K562 (cell line): ENCODE measurements around the gene MAP2K7. TPM values are rescaled to one million over a fixed set of nuclear protein-coding genes. Genes with fewer than 3 reads are reported as not detected.

ENCODE experiments used
- ATAC-seq: fragments of 200-7000 bp; cut with Tn5 transposase; 3 replicates; pipeline ENCODE4 v1.9.1; 2020; ENCODE audit warnings: moderate library complexity
- BruUV-seq: library from RNA; stranded (reverse); fragments of 400-500 nt; replicated peaks from 2 replicates; lab custom pipeline; 2021; lab: Mats Ljungman, UMichigan
- CTCF ChIA-PET: fragments of 300-600 bp; formaldehyde crosslinking; extraction: SDS; loops from one replicate; lab custom pipeline; 2021; ENCODE audit warnings: low intra/inter-chr PET ratio; lab: Yijun Ruan, JAX
- POLR2A ChIA-PET: fragments of 300-600, 350-650 bp; sonication (Branson Sonifier 250); formaldehyde crosslinking; extraction: SDS; loops from one replicate; lab custom pipeline; 2021; ENCODE audit warnings: antibody characterized with exemption, inconsistent platforms; lab: Yijun Ruan, JAX
- DNase-seq, 4 experiments: peaks; one replicate each; pipeline versions ENCODE4 v3.0.0 to v3.0.0-alpha.2; 2011 to 2018; ENCODE audit warnings: low spot score in 3 of 4, mixed read lengths in 3 of 4; ENCODE audit errors: extremely low read depth in 1 of 4
- FAIRE-seq: peaks from 2 replicates; lab custom pipeline; 2011; peaks lifted over from hg19 to GRCh38; lab: Jason Lieb, UNC
- H2AFZ ChIP-seq: 2 replicates; pipeline ENCODE4 v1.6.0; 2011; ENCODE audit warnings: low read depth, low read length, control low read depth, inconsistent platforms
- H3K27ac ChIP-seq: fragments of 200-600 bp; 3 replicates; pipeline ENCODE4 v1.8.0; 2011; ENCODE audit warnings: low read depth, mild to moderate bottlenecking, control low read depth, inconsistent platforms, low read length, moderate library complexity, mixed read lengths; ENCODE audit errors: extremely low read depth
- H3K27me3 ChIP-seq, 2 experiments: fragments of 300-600 bp in 1 of 2; 2 replicates in 1 of 2; 3 replicates in 1 of 2; pipeline versions ENCODE4 v1.6.0 to v1.8.0; 2011; ENCODE audit warnings: inconsistent platforms in 2 of 2, low read length in 2 of 2, mild to moderate bottlenecking in 1 of 2, mixed read lengths in 1 of 2, moderate library complexity in 1 of 2; ENCODE audit not compliant: control insufficient read depth in 2 of 2, insufficient read depth in 2 of 2
- H3K36me3 ChIP-seq: fragments of 300-600 bp; 3 replicates; pipeline ENCODE4 v1.8.0; 2011; ENCODE audit warnings: mild to moderate bottlenecking, low read length, inconsistent platforms; ENCODE audit not compliant: control insufficient read depth, insufficient read depth
- H3K4me1 ChIP-seq, 2 experiments: fragments of 200-600 bp in 1 of 2; replicated peaks in 1 of 2; 2 replicates in 1 of 2; 3 replicates in 1 of 2; pipeline versions ENCODE4 v1.5.1 to v1.8.0; 2011; ENCODE audit warnings: inconsistent platforms in 2 of 2, low read length in 2 of 2, mild to moderate bottlenecking in 1 of 2, mixed read lengths in 1 of 2, moderate library complexity in 1 of 2; ENCODE audit not compliant: control insufficient read depth in 2 of 2, insufficient read depth in 2 of 2
- H3K4me2 ChIP-seq: 2 replicates; pipeline ENCODE4 v1.6.1; 2011; ENCODE audit warnings: low read length, control low read depth, inconsistent platforms, mixed read lengths; ENCODE audit not compliant: insufficient read depth
- H3K4me3 ChIP-seq: fragments of 200-600 bp; sonication (generic), shearing (Covaris generic); 2 replicates; pipeline ENCODE4 v1.5.1; 2016; ENCODE audit warnings: control low read depth, inconsistent platforms
- H3K79me2 ChIP-seq: fragments of 200-600 bp; 3 replicates; pipeline ENCODE4 v1.8.0; 2011; ENCODE audit warnings: low read length, inconsistent platforms; ENCODE audit not compliant: control insufficient read depth, insufficient read depth
- H3K9ac ChIP-seq, 2 experiments: 2 replicates each; pipeline versions ENCODE4 v1.6.0 to v1.6.1; 2011; ENCODE audit warnings: low read depth in 2 of 2, low read length in 2 of 2, control low read depth in 1 of 2, inconsistent platforms in 1 of 2, mild to moderate bottlenecking in 1 of 2, mixed read lengths in 1 of 2; ENCODE audit not compliant: insufficient read depth in 1 of 2
- H3K9me1 ChIP-seq: one replicate; pipeline ENCODE4 v1.6.0; 2011; ENCODE audit warnings: inconsistent platforms, mild to moderate bottlenecking, low read length, moderate library complexity; ENCODE audit not compliant: control insufficient read depth, insufficient read depth
- H3K9me3 ChIP-seq: replicated peaks from 2 replicates; pipeline ENCODE4 v1.5.1; 2011; ENCODE audit warnings: low read depth, low read length, inconsistent platforms; ENCODE audit not compliant: control insufficient read depth, insufficient read depth
- H4K20me1 ChIP-seq: replicated peaks from 2 replicates; pipeline ENCODE4 v1.6.1; 2011; ENCODE audit warnings: low read length, inconsistent platforms, mixed read lengths; ENCODE audit not compliant: control insufficient read depth, insufficient read depth
- HNRNPH1 ChIP-seq: fragments of 200-400 bp; formaldehyde crosslinking; optimal IDR thresholded peaks from 2 replicates; pipeline ENCODE3; 2017; ENCODE audit warnings: low read depth, mild to moderate bottlenecking, low read length, moderate library complexity
- HOXB6 ChIP-seq: fragments of 250-450 bp; sonication (Bioruptor Pico); IDR thresholded peaks from 2 replicates; pipeline ENCODE4 v1.5.1; 2022; ENCODE audit warnings: mild to moderate bottlenecking, borderline replicate concordance
- JUN ChIP-seq, 2 experiments: sonication (generic) in 1 of 2; formaldehyde crosslinking in 1 of 2; IDR thresholded peaks; 2 replicates each; pipeline versions ENCODE4 v1.6.1 to v1.8.0; 2012 to 2022; ENCODE audit warnings: borderline replicate concordance in 2 of 2, mild to moderate bottlenecking in 2 of 2, improper control_type of control experiment in 1 of 2, low read depth in 1 of 2, low read length in 1 of 2, missing genetic modification reagents in 1 of 2
- JUND ChIP-seq, 2 experiments: IDR thresholded peaks; 2 replicates in 1 of 2; 3 replicates in 1 of 2; pipeline ENCODE4 v1.6.1; 2011; ENCODE audit warnings: borderline replicate concordance in 2 of 2, low read depth in 2 of 2, low read length in 2 of 2, improper control_type of control experiment in 1 of 2, missing biosample characterization in 1 of 2, missing genetic modification characterization in 1 of 2, missing genetic modification reagents in 1 of 2
- KLF10 ChIP-seq: fragments of 250-450 bp; sonication (Bioruptor Pico); IDR thresholded peaks from 2 replicates; pipeline ENCODE4 v1.6.1; 2021; ENCODE audit warnings: matching md5 sums
- LCOR ChIP-seq: sonication (generic); formaldehyde crosslinking; IDR thresholded peaks from 2 replicates; pipeline ENCODE4 v1.8.0; 2022; ENCODE audit warnings: mild to moderate bottlenecking, missing genetic modification reagents
- MAFG ChIP-seq: fragments of 450-650 bp; conservative IDR thresholded peaks from 2 replicates; pipeline ENCODE4 v1.6.1; 2016; ENCODE audit warnings: missing genetic modification characterization, missing compliant biosample characterization
- PTRF ChIP-seq: fragments of 450-650 bp; IDR thresholded peaks from 2 replicates; pipeline ENCODE4 v1.6.1; 2016; ENCODE audit warnings: mild to moderate bottlenecking, missing genetic modification characterization, missing compliant biosample characterization
- SPI1 ChIP-seq: IDR thresholded peaks from 2 replicates; pipeline ENCODE4 v1.6.1; 2011; ENCODE audit warnings: low read depth, low read length, control low read depth, borderline replicate concordance
- ZEB2 ChIP-seq: fragments of 450-650 bp; IDR thresholded peaks from 2 replicates; pipeline ENCODE4 v1.6.1; 2016
- ZFP36 ChIP-seq: fragments of 150-350 bp; IDR thresholded peaks from 2 replicates; pipeline ENCODE4 v1.6.1; 2018; ENCODE audit warnings: low read length, low read depth; ENCODE audit not compliant: partially characterized antibody
- ZNF778 ChIP-seq: fragments of 450-650 bp; formaldehyde crosslinking; IDR thresholded peaks from 2 replicates; pipeline ENCODE4 v1.4.0; 2020; ENCODE audit warnings: mild to moderate bottlenecking, moderate library complexity
- WGBS: fragments of 100-300 bp; shearing (Covaris generic); methylation state at CpG from one replicate; pipeline ENCODE4 v1.1.6; 2016; ENCODE audit warnings: low coverage, mixed read lengths; ENCODE audit not compliant: insufficient coverage; ENCODE audit errors: missing lambda C conversion rate; 5-methylcytosine and 5-hydroxymethylcytosine counted together
- in situ Hi-C: fragments of 300-500 bp; cut with MboI; formaldehyde crosslinking; loops from 4 replicates; pipeline ENCODE4 v1.15.0; 2018; ENCODE audit warnings: inconsistent platforms, mixed read lengths
- intact Hi-C: fragments of 100-400 bp; cut with micrococcal nuclease; formaldehyde crosslinking; loops from 2 replicates; pipeline ENCODE4 v1.14.2; 2022
- polyA plus RNA-seq, 8 experiments: library from polyadenylated mRNA; depleted of rRNA in 4 of 8; stranded (reverse) in 5 of 8; unstranded in 3 of 8; fragments of >200 nt; fragmentation: Nextera tagmentation in 2 of 8; fragmentation: Illumina TruSeq in 1 of 8; extraction: Ambion mirVana in 2 of 8; extraction: Trizol in 1 of 8; gene quantifications; 2 replicates each; pipeline versions ENCODE4 v1.2.1 to v1.2.3, GENCODE V29; 2011 to 2014; ENCODE audit warnings: inconsistent platforms in 1 of 8, missing spikeins in 1 of 8
- total RNA-seq, 7 experiments: library from RNA; depleted of rRNA in 6 of 7; stranded (reverse); fragments of >200 nt in 6 of 7; fragmentation: Illumina TruSeq in 2 of 7; extraction: Trizol in 2 of 7; gene quantifications; 2 replicates each; pipeline versions ENCODE4 v1.2.1 to v1.2.3, GENCODE V29; 2011 to 2021; ENCODE audit warnings: low replicate concordance in 1 of 7

The MAP2K7 gene
- total and polyA plus RNA-seq, 9 of the 15 experiments (the other 6 are each of a cell fraction or from before 2014, with no cell fraction given) = 0.51 to 45.8 (median 14.1) TPM

GRCh38 chr19:7885818-7886217 is 17.9 kb upstream of the MAP2K7 start (continued):
- TF ChIP-seq JUN (IDR thresholded peaks at IDR 0.05; ENCODE audit: borderline replicate concordance, low read depth, low read length) = no peak
- TF ChIP-seq JUN (CRISPR knock-in tag; IDR thresholded peaks at IDR 0.05; ENCODE audit: borderline replicate concordance) = no peak

- Histone ChIP-seq H3K9me3 (no peaks in the 10 kb centered on the region), H3K27ac (peak overlapping the region; percentile 61; the same call in 1 of the 3 replicates), H4K20me1 (no peaks in the 10 kb centered on the region), H3K4me1 (peaks cover 10 to 35% of the 10 kb centered on the region in 2 experiments), H3K27me3 (no peaks in the 10 kb centered on the region), H3K4me2 (peak overlapping the region; percentile 82), H2AFZ (peak overlapping the region; percentile 93), H3K4me3 (peak overlapping the region; percentile 65), H3K36me3 (no peaks in the 10 kb centered on the region), H3K9me1 (no peaks in the 10 kb centered on the region), H3K79me2 (peaks cover 5% of the 10 kb centered on the region; the same call in 2 of the 3 replicates), H3K9ac (peak overlapping the region; percentile 73 to 94; a peak in 3 of 4 replicates)
- no peak for DNase-seq
- ChIA-PET CTCF (no interaction called here), POLR2A (interaction anchor here (0.9 to 8.2 kb wide), 4 partner anchors 8 to 56 kb away, joined by 5 to 72 read pairs (median 6); partner anchors contain the start of genes MAP2K7 and TIMM44)
- FAIRE-seq = no peak
- ATAC-seq = peak; percentile 12; the same call in 2 of the 3 replicates
- TF ChIP-seq KLF10 (CRISPR knock-in tag) (no peak), HNRNPH1 (no peak), ZFP36 (no peak), LCOR (no peak), MAFG (tag) (no peak), PTRF (tag) (no peak), HOXB6 (CRISPR knock-in tag) (no peak), ZEB2 (peak; percentile 52; the same call in 1 of the 2 replicates), SPI1 (peak; percentile 100), ZNF778 (no peak), JUND (IDR thresholded peaks at IDR 0.05; ENCODE audit: borderline replicate concordance, low read depth, low read length) (no peak), JUND (tag; IDR thresholded peaks at IDR 0.05; ENCODE audit: borderline replicate concordance, low read depth, low read length) (no peak)
- in situ Hi-C loops = no loop called here
- no TSS peak for BruUV-seq
- intact Hi-C loops = no loop called here
- 65% methylated on average over 11 of the region's 16 CpGs for WGBS
These were observed 16.1 kb upstream of the MAP2K7 start for GRCh38 chr19:7887408-7888144.
